HCT116 (cell line): ENCODE data around the gene GPS1. TPM values are rescaled to one million over a fixed set of nuclear protein-coding genes. Genes with fewer than 3 reads are reported as not detected.

Experiments
- ATAC-seq: fragments of 200-7000 bp; cut with Tn5 transposase; 2 replicates; pipeline ENCODE4 v1.9.1; 2020; ENCODE audit warnings: mild to moderate bottlenecking, moderate library complexity
- BruUV-seq: library from RNA; stranded (reverse); fragments of 400-500 nt; replicated peaks from 2 replicates; lab custom pipeline; 2021; lab: Mats Ljungman, UMichigan
- CTCF ChIA-PET: fragments of 300-600 bp; sonication (Branson Sonifier 250); formaldehyde crosslinking; loops from one replicate; lab custom pipeline; 2021; ENCODE audit warnings: antibody characterized with exemption; lab: Charles Lee
- POLR2A ChIA-PET: fragments of 300-600, 350-600 bp; sonication (Branson Sonifier 250); formaldehyde crosslinking; loops from one replicate; lab custom pipeline; 2021; ENCODE audit warnings: antibody characterized with exemption; lab: Charles Lee
- RAD21 ChIA-PET, 2 experiments: fragments of 300-600 bp; sonication (Branson Sonifier 250); formaldehyde crosslinking; loops; one replicate each; lab custom pipeline; 2023; ENCODE audit warnings: low total read pairs in 2 of 2; ENCODE audit not compliant: uncharacterized antibody in 2 of 2, unreplicated experiment in 2 of 2, low non-redundant PET in 1 of 2; lab: Charles Lee
- DNase-seq: peaks from one replicate; pipeline ENCODE4 v3.0.0-alpha.2; 2010; ENCODE audit warnings: low read depth, low spot score
- H2AFZ ChIP-seq: fragments of 200-600 bp; shearing (Covaris generic), sonication (generic); 2 replicates; pipeline ENCODE4 v1.6.1; 2017; ENCODE audit warnings: low read depth, mixed run types, mixed read lengths, antibody characterized with exemption, low read length; ENCODE audit not compliant: poor library complexity, severe bottlenecking
- H3K27ac ChIP-seq: 2 replicates; pipeline ENCODE4 v1.5.1; 2012; ENCODE audit warnings: low read depth, low read length
- H3K27me3 ChIP-seq: fragments of 200-600 bp; sonication (generic); 2 replicates; pipeline ENCODE4 v1.6.1; 2016; ENCODE audit warnings: mixed run types, low read length, mixed read lengths; ENCODE audit not compliant: insufficient read depth
- H3K36me3 ChIP-seq, 2 experiments: fragments of 200-500 bp in 1 of 2; fragments of 200-600 bp in 1 of 2; sonication (Bioruptor generic) in 1 of 2; sonication (generic) in 1 of 2; 2 replicates each; pipeline versions ENCODE4 v1.5.1 to v1.6.1; 2014 to 2016; ENCODE audit warnings: low read length in 2 of 2, inconsistent platforms in 1 of 2, mixed read lengths in 1 of 2, mixed run types in 1 of 2; ENCODE audit not compliant: insufficient read depth in 2 of 2, control insufficient read depth in 1 of 2
- H3K4me1 ChIP-seq, 2 experiments: fragments of 200-600 bp in 1 of 2; sonication (generic) in 1 of 2; 2 replicates each; pipeline versions ENCODE4 v1.5.1 to v1.6.1; 2012 to 2017; ENCODE audit warnings: low read length in 2 of 2, inconsistent platforms in 1 of 2, mild to moderate bottlenecking in 1 of 2, mixed read lengths in 1 of 2, mixed run types in 1 of 2, moderate library complexity in 1 of 2; ENCODE audit not compliant: insufficient read depth in 2 of 2, control insufficient read depth in 1 of 2
- H3K4me2 ChIP-seq: fragments of 200-600 bp; sonication (generic); 2 replicates; pipeline ENCODE4 v1.6.1; 2017; ENCODE audit warnings: mixed run types, low read length, mixed read lengths
- H3K4me3 ChIP-seq, 2 experiments: fragments of 200-600 bp in 1 of 2; sonication (generic) in 1 of 2; replicated peaks in 1 of 2; 2 replicates each; pipeline ENCODE4 v1.5.1; 2011 to 2016; ENCODE audit warnings: low read length in 2 of 2, control low read depth in 1 of 2, low read depth in 1 of 2, mild to moderate bottlenecking in 1 of 2, mixed read lengths in 1 of 2, mixed run types in 1 of 2
- H3K79me2 ChIP-seq: fragments of 200-600 bp; sonication (generic); 2 replicates; pipeline ENCODE4 v1.6.1; 2017; ENCODE audit warnings: mild to moderate bottlenecking, mixed run types, low read length, moderate library complexity, mixed read lengths; ENCODE audit not compliant: insufficient read depth
- H3K9ac ChIP-seq: fragments of 200-600 bp; sonication (generic); 2 replicates; pipeline ENCODE4 v1.6.1; 2016; ENCODE audit warnings: low read length, mixed read lengths
- H3K9me2 ChIP-seq: fragments of 200-600 bp; sonication (generic), shearing (Covaris generic); 2 replicates; pipeline ENCODE4 v1.6.1; 2017; ENCODE audit warnings: mixed run types, mild to moderate bottlenecking, moderate library complexity; ENCODE audit not compliant: insufficient read depth
- H3K9me3 ChIP-seq, 2 experiments: fragments of 200-500 bp in 1 of 2; fragments of 200-600 bp in 1 of 2; sonication (Bioruptor generic) in 1 of 2; sonication (generic) in 1 of 2; 2 replicates each; pipeline ENCODE4 v1.6.1; 2014 to 2017; ENCODE audit warnings: low read length in 2 of 2, mixed read lengths in 2 of 2, inconsistent platforms in 1 of 2, low read depth in 1 of 2, mild to moderate bottlenecking in 1 of 2, mixed run types in 1 of 2, moderate library complexity in 1 of 2; ENCODE audit not compliant: control insufficient read depth in 1 of 2, insufficient read depth in 1 of 2
- H4K20me1 ChIP-seq: fragments of 200-600 bp; sonication (generic), shearing (Covaris generic); 2 replicates; pipeline ENCODE4 v1.6.1; 2017; ENCODE audit warnings: mixed run types, mild to moderate bottlenecking, moderate library complexity; ENCODE audit not compliant: insufficient read depth
- ATF3 ChIP-seq: IDR thresholded peaks from 2 replicates; pipeline ENCODE4 v1.6.1; 2012
- JUND ChIP-seq: IDR thresholded peaks from 2 replicates; pipeline ENCODE4 v1.6.1; 2012
- POLR2A ChIP-seq: IDR thresholded peaks from 2 replicates; pipeline ENCODE4 v1.7.0; 2011; ENCODE audit warnings: borderline replicate concordance; ENCODE audit not compliant: insufficient read depth, insufficient read length; ENCODE audit errors: extremely low read depth
- POLR2AphosphoS5 ChIP-seq: IDR thresholded peaks from 2 replicates; pipeline ENCODE4 v1.6.1; 2011; ENCODE audit warnings: mild to moderate bottlenecking, low read depth, low read length, moderate library complexity
- SP1 ChIP-seq: IDR thresholded peaks from 2 replicates; pipeline ENCODE4 v1.6.1; 2012; ENCODE audit warnings: low read depth
- TCF7L2 ChIP-seq: IDR thresholded peaks from 2 replicates; pipeline ENCODE4 v1.7.0; 2011; ENCODE audit warnings: borderline replicate concordance, inconsistent platforms; ENCODE audit not compliant: insufficient read depth, insufficient read length; ENCODE audit errors: extremely low read depth
- ZFX ChIP-seq: fragments of 450-650 bp; IDR thresholded peaks from 2 replicates; pipeline ENCODE4 v1.6.1; 2017
- ZNF274 ChIP-seq: fragments of 200-500 bp; sonication (Bioruptor generic); IDR thresholded peaks from 2 replicates; pipeline ENCODE4 v1.6.1; 2014; ENCODE audit warnings: mild to moderate bottlenecking, low read depth, low read length, inconsistent platforms
- intact Hi-C: fragments of 100-400 bp; cut with micrococcal nuclease; formaldehyde crosslinking; loops from 2 replicates; pipeline ENCODE4 v1.10.0; 2022
- total RNA-seq: library from RNA; stranded (reverse); gene quantifications from one replicate; pipeline ENCODE4 v1.2.1, GENCODE V29; 2021; ENCODE audit not compliant: unreplicated experiment

Gene GPS1
- total RNA-seq, 1 experiment from 2014 or later: 205 TPM

GRCh38 chr17:82012640-82013295 is 38.9 kb upstream of the GPS1 start:
- no peak overlapping the region for H3K9ac ChIP-seq
- RAD21 ChIA-PET: no interaction called here
- no peaks in the 10 kb centered on the region for H3K36me3 ChIP-seq
- no peaks in the 10 kb centered on the region for H4K20me1 ChIP-seq
- BruUV-seq: no TSS peak
- H3K27ac ChIP-seq: no peak overlapping the region; the same call in 1 of the 2 replicates
- no peak overlapping the region for H3K4me2 ChIP-seq
- intact Hi-C loops: no loop called here
- CTCF ChIA-PET: interaction anchor here (1.1 to 1.4 kb wide), 2 partner anchors 10 to 53 kb away, joined by 3 read pairs; partner anchors contain the start of genes CENPX and LRRC45
- no peak for DNase-seq
- H3K4me3 ChIP-seq: no peak overlapping the region
- H3K27me3 ChIP-seq: no peaks in the 10 kb centered on the region
- POLR2A ChIA-PET: no interaction called here
- H3K9me2 ChIP-seq: no peaks in the 10 kb centered on the region
- no peak overlapping the region for H2AFZ ChIP-seq
- no peaks in the 10 kb centered on the region for H3K9me3 ChIP-seq
- no peak for ATAC-seq
- TF ChIP-seq ZFX: peak; percentile 10; the same call in 1 of the 2 replicates
- no peak for TF ChIP-seq TCF7L2
- no peaks in the 10 kb centered on the region for H3K4me1 ChIP-seq
- no peaks in the 10 kb centered on the region for H3K79me2 ChIP-seq

GRCh38 chr17:82013341-82013740 is 38.4 kb upstream of the GPS1 start:
- Histone ChIP-seq H3K9me3 (no peaks in the 10 kb centered on the region), H3K9ac (no peak overlapping the region), H3K4me1 (peaks cover 1 to 2% of the 10 kb centered on the region in 2 experiments; a peak in 2 of 4 replicates), H3K27ac (no peak overlapping the region; the same call in 1 of the 2 replicates), H3K4me3 (no peak overlapping the region), H2AFZ (no peak overlapping the region), H3K9me2 (no peaks in the 10 kb centered on the region), H3K27me3 (no peaks in the 10 kb centered on the region), H3K4me2 (no peak overlapping the region), H3K36me3 (peaks cover 0 to 4% of the 10 kb centered on the region in 2 experiments; a peak in 1 of 4 replicates), H4K20me1 (no peaks in the 10 kb centered on the region), H3K79me2 (no peaks in the 10 kb centered on the region)
- POLR2A ChIA-PET: no interaction called here
- CTCF ChIA-PET: interaction anchor here (1.1 to 1.4 kb wide), 2 partner anchors 9 to 54 kb away, joined by 3 read pairs; partner anchors contain the start of genes CENPX and LRRC45
- RAD21 ChIA-PET: no interaction called here
- TF ChIP-seq POLR2AphosphoS5: no peak
- no peak for TF ChIP-seq ZFX
- no peak for TF ChIP-seq JUND
- TF ChIP-seq ATF3: no peak
- no peak for TF ChIP-seq ZNF274
- TF ChIP-seq POLR2A: no peak
- TF ChIP-seq SP1: no peak
- intact Hi-C loops: no loop called here
- no TSS peak for BruUV-seq
- ATAC-seq (no peak), DNase-seq (no peak)
